Kidney capillary endothelial cell (primary cell): Measurements from ENCODE around the gene ITGAD.
"Not testable (repeated sequence)": the region's sequence is repeated elsewhere in the genome, so short reads cannot be mapped to it uniquely, and the experiment has no call there.

Source experiments
- DNase-seq: peaks from one replicate; pipeline ENCODE4 v3.0.0-alpha.2; 2018; ENCODE audit warnings: low spot score

Gene ITGAD

GRCh38 chr16:31403590-31404352 lies 10.6 kb downstream of the ITGAD start:
- no peak for DNase-seq

- no peak for DNase-seq
These were observed 11.4 kb downstream of the ITGAD start for GRCh38 chr16:31404353-31405064.

GRCh38 chr16:31407406-31407805 lies 14.3 kb downstream of the ITGAD start:
- no peak for DNase-seq

GRCh38 chr16:31409433-31409832 lies 16.3 kb downstream of the ITGAD start:
- no peak for DNase-seq

GRCh38 chr16:31410082-31410481 lies 16.9 kb downstream of the ITGAD start:
- no peak for DNase-seq

GRCh38 chr16:31411024-31411844 lies 18.1 kb downstream of the ITGAD start:
- DNase-seq: no peak

- DNase-seq: no peak
These were observed 19.6 kb downstream of the ITGAD start for GRCh38 chr16:31412750-31413149.

GRCh38 chr16:31413381-31413780 lies 20.2 kb downstream of the ITGAD start:
- DNase-seq: no peak

GRCh38 chr16:31413943-31414342 lies 20.8 kb downstream of the ITGAD start:
- no peak for DNase-seq

- DNase-seq: no peak
These were observed 21.6 kb downstream of the ITGAD start for GRCh38 chr16:31414706-31415105.

GRCh38 chr16:31416371-31416770 lies 23.2 kb downstream of the ITGAD start:
- no peak for DNase-seq

- not testable (repeated sequence) for DNase-seq
These were observed 23.9 kb downstream of the ITGAD start for GRCh38 chr16:31417036-31417435.

- DNase-seq: no peak
These were observed 24.8 kb downstream of the ITGAD start for GRCh38 chr16:31417916-31418315.

GRCh38 chr16:31420037-31420436 lies 26.9 kb downstream of the ITGAD start:
- no peak for DNase-seq

GRCh38 chr16:31421587-31421986 lies 28.5 kb downstream of the ITGAD start:
- DNase-seq: no peak

- no peak for DNase-seq
These were observed 30.1 kb downstream of the ITGAD start for GRCh38 chr16:31423241-31423640.

GRCh38 chr16:31423801-31424200 lies 30.7 kb downstream of the ITGAD start:
- DNase-seq: no peak

GRCh38 chr16:31427441-31428278 lies 34.5 kb downstream of the ITGAD start:
- DNase-seq: peak; percentile 16

GRCh38 chr16:31428279-31428597 lies 35.1 kb downstream of the ITGAD start, which contains the start of gene COX6A2:
Gene COX6A2, minus strand, starts transcription at chr16:31428360. Its CDS starts 35 bp downstream, at chr16:31428325.
- no peak for DNase-seq

- no peak for DNase-seq
These were observed 35.6 kb downstream of the ITGAD start for GRCh38 chr16:31428638-31429247.

GRCh38 chr16:31429314-31429713 lies 36.2 kb downstream of the ITGAD start:
- DNase-seq: no peak
